ENCODE data around the gene TMEM43.

- TF ChIP-seq CTCF (IDR thresholded peaks at IDR 0.05) (no peak), POLR2A (IDR thresholded peaks at IDR 0.05) (no peak)
Measured at GRCh38 chr3:14179795-14180194, 54.9 kb downstream of the TMEM43 start.
